Measurements from ENCODE around the gene CNTN4.
"Not testable (repeated sequence)": the region's sequence is repeated elsewhere in the genome, so short reads cannot be mapped to it uniquely, and the experiment has no call there.

CNTN4 gene

DNA sequence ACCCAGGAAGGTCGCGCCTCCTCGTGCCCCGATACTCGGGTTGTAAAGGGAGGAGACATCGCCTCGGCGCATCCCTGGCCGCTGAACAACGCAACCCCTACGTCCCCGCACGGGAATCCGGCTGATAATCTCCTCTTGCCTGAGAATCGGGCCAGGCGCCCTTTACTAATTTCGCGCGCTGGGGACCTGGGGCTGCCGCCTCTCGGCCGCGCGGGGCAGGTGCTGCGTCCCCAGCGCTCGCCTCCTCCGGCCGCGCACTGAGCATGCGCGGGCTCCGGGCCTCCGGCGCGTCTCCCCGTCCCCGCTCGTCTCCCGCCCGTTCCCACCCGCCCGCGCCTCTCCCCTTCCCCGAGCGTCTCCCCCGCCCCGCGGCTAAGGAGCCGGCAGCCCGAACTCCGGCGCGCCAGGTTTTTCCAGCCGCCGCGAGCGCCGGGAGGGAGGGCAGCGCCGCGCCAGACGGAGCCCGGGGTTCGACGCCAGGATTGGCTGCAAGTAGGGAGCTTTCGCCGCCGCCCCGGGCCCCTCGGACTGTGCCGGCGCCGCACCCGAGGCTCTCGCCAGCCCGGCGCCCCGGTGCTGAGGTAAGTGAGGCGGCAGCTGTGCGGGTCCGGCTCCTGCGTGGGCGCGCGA lies at the start of gene CNTN4:
CNTN4 (plus strand) TSS at position 469 of the 630 bp plus-strand sequence.
- no peak for DNase-seq

DNA sequence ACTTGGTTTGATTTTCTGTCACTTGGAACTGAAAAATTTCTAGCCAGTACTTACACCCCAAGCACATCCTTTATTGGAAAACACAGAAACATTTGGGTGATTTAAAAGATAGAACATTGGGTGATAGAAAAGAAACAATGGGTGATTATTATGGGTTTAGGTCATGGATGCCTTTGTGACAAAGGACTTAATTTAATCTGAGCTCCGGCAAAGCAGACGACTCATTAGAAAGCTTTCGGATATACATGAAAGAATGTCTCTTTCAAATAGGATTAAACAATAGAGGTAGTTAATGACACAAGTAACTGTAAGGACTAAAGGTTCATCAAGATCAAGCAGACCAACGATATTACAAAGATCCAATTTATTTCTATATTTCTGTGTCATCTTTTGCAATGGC lies 37.3 kb upstream of the CNTN4 start:
- no peak for DNase-seq

DNA sequence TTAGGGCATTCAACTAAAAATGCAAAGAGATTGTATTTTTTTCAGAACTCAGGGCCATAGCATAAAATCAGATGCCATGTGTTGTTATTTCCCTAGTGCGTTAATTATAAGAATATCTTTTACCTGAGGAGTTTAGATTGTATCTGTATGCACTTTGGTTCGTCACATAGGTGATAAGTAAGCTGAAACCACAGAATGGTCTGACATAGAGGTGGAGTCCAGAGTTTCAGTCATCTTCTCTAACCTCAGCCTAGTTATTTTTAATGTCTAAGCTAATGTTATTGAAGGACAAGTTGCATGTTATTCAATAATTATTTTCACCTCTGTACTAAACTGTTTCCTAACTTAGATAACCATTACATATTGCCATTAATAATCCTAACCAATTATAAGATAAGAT lies 27.1 kb upstream of the CNTN4 start:
- DNase-seq = no peak

DNA sequence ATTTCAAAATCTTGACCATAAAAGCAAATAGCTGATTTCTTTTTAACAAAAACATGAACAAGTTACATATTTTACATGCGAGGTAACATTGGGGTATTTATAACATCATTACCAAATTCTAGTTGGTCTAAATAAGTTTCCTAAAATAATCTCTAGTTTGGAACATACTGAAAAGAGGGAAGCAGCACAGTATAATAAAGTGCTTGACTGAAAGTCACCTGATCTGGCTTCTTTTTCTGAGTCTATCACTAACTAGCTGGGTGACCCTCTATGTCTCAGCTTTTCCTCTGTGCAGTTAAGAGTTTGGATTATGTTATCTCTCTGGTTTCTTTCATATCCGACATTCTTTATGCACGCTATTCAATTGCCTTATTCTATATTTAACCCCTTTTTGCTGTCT lies 19.8 kb upstream of the CNTN4 start:
- DNase-seq = no peak

DNA sequence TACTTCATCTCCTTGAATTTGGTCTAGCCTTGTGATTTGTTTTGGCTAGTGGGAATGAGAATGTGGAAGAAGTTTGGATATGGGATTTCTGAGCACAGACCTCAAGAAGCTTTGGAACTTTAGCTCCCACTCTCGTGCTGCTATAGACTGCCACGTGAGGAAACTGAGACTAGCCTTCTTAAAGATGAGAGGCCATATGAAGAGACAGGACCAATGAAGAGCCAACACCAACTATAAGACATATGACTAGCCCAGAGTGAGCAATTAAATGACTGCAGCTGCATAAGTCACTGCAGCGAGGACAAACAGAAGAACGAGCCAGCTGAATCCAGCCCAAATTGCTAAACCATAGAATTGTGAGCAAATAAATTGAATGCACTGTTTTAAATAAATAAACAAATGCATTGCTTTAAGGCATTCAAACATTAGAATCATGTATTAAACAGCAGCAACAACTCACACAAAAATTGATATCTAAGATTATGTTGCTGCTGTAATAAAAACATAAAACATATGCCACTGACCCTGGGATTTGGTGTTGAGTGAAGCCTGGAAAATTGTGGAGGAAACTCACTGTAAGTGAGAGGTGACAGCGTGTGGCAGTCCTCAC lies 15.7 kb upstream of the CNTN4 start:
- no peak for DNase-seq

DNA sequence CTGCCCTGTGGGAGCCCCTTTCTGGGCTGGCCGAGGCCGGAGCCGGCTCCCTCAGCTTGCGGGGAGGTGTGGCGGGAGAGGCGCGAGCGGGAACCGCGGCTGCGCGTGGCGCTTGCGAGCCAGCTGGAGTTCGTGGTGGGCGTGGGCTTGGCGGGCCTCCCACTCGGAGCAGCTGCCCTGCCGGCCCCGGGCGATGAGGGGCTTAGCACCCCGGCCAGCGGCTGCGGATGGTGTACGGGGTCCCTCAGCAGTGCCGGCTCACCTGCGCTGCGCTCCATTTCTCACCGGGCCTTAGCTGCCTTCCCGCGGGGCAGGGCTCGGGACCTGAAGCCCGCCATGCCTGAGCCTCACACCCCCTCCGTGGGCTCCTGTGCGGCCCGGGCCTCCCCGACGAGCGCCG lies 15.1 kb upstream of the CNTN4 start:
- not testable (repeated sequence) for DNase-seq

DNA sequence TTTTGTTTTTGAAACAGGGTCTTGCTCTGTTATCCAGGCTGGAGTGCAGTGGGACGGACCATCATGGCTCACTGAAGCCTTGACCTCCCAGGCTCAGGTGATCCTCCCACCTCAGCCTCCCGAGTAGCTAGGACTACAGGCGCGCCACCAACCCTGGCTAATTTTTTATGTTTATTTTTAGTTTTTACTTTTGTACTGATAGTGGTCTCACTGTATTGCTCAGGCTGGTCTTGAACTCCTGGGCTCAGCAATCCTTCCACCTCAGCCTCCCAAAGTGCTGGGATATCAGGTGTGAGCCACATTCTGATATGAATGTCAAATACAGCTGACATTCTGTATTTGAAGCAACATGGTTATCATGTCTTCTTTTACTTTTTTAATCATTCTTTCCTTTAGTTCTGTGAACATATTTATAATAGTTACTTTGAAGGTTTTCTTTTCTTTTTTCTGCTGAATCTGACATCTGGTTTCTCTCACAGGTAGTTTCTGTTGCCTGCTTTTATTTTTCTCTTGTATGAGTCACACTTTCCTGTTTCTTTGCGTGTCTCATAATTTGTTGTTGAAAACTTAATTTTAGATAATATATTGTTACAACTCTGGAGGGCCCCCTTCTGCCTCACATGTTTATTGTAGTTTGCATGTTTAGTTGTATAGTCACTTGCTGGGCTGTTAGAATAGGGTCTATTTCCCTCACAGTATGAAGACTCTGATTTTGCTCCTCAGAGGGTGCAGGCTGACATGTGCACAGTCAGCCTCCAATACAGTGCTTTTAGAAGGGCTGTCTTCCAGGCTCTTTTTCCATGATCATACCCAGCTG lies 8.4 kb upstream of the CNTN4 start:
- DNase-seq = no peak

DNA sequence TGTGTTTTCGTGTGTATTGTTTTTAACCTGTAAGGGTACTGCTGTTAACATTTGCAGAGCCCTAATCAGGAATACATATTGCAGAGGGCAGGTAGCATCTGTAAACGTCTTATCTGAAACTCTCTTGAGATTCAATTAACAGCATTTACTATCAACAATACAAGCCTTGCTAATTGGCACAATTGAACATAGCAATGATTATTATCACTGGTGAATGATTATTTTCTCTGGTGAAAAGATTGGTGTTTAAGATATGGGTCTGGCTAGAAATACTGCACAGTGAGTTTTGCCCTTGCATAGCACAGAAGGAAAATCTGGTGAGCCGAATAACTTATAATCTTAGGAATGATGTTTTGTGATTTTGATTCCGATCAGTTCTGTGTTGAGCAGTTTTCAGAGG lies 5.9 kb upstream of the CNTN4 start:
- no peak for DNase-seq

DNA sequence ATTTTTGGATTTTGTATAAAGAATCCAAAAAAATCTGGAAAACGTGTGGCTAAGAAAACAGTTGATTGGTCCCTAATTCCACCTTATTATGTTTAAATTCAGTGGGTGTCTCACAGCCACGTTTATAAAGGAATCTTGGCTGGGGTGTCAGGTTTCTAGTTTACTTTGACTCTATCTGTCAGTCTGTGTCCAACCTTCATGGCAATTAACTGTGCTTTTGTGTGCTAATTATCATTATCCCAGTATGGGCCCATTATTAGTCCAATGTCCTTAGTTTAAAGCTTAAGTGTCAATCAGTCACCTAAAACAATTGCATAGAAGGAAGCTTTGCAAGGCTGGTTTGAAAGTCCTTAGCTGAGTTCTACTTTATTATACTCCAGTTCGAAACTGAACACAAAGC lies 3.7 kb upstream of the CNTN4 start:
- DNase-seq = no peak

DNA sequence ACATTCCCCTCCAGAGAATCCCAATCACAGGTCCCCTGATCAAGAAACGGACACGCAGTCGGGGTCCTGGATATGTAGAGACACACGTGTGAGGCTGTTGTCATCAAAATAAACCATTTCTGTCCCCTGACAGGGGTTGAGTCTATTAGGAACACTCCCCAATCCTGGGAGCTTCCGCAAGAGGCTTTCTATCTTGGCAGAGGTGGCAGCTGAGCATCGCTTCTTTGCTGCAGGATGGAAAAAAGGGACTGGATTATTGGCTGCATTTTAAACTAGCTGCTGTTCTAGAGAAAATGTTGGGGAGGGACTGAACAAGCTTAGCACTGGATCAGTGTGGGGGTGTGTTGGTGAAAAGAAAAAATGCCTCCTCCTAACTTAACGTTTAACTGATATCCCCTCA lies 2.5 kb upstream of the CNTN4 start:
- DNase-seq = no peak

DNA sequence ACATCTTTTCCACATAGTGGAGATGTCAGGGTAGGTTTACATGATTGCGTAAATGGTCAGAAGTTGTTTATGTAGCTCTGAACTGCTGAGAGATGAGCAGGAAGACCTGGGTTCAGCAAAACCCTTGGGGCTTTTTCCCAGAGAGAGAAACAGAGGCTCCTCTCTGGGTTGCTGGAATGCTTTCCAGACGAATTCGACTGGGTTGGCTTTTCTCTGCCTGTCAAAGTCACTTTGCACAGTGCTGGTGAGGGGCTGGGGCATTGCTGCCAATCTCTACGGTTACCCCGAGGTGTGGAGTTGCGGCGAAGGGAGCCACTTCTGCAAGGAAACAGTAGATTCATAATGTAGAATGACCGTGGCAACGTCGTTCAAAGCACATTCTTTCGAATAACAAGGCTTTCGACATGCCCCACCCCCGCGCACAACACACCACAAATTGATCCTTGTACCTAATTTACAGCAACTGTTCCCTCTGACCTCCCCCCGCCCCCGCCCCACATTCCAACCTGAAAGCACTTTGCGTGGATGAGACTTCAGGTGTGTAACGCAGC lies 950 bp upstream of the CNTN4 start:
- DNase-seq = no peak

DNA sequence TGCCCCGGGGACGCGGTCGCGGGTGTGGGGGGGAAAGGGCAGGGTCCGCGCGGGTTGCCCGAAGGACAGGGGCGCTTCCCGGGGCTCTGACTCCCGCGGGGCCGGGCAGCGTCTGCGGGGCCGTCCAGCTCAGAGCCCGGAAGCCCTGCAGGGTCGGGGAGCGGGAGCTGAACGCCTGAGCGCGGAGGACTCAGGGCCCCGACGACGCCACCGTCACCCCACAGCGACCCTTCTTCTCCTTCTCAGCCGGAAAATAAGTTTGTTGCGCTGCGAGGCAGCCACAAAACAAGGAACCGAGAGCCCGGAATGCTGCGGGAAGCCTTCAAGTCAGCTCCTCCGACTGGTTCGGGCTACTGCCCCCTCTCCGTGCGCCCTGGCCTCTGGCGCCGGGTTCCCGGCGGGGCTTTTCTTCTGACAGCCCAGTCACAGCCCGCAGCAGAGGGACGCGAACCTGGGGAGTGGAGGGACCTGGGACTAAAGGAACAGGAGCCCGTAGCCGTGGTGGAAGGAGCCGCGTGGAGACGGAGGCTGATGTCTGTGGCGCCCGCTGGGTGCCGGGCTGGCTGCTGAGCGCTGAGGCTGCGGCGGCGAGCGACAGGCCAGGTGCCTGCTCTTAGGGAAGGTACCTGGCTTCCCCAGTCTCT lies 484 bp downstream of the CNTN4 start:
- no peak for DNase-seq

DNA sequence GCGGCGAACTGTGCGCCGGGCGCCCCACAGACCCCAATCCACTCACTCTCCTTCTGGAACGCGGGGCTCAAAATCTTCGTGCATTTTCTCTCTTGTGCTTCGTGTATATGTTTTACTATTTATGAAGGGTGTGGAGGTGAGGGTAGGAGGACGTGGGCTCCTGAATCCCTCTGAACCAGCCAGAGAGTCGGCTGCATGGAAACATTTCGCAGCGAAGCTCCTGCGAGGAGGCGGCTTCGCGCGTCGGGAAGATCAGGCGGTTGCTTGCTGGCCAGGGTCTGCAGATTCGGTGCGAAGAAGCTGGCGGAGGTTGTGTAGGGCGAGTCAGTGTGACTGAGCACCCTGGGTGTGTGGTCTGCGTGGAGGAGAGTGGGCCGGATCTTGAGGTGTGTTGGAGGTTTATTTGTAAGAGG lies 1.1 kb downstream of the CNTN4 start:
- DNase-seq = no peak

DNA sequence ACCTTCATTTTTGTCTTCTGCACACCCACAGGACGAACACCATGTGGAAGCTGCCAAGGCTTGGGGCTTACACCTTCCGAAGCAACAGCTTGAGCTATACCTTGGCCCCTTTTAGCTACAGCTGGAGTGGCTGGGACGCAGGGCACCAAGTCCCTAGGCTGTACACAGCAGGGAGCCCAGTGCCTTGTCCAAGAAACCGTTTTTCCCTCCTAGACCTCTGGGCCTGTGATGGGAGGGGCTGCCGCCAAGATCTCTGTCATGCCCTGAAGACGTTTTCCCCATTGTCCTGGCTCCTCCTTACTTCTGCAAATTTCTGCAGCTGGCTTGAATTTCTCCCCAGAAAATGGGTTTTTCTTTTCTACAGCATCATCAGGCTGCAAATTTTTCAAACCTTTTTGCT lies 7.8 kb downstream of the CNTN4 start:
- no peak for DNase-seq

DNA sequence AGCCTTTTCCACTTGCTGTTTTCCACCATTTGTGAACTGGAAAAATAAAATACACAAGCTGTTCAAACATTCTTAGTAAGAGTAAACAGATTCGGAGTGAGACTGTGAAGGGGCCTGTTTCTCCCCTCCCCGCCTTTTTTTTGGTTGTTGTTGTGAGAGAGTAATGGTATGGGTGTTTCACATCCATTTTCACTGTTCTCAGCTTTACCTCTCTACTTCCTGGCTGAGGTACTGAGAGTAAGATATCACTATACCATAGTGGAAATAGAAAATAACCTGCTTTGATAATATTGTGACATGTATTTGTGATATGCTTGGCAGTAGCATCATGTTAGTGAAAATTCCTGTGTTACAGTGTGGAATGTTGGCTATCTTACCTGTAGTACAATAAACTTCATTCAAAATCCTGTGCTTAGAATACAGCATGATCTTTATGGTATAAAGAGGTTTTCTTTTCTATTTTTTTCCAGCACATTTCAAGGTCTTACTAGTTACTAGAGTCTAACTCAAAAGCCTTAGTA lies 12.0 kb downstream of the CNTN4 start:
- no peak for DNase-seq

DNA sequence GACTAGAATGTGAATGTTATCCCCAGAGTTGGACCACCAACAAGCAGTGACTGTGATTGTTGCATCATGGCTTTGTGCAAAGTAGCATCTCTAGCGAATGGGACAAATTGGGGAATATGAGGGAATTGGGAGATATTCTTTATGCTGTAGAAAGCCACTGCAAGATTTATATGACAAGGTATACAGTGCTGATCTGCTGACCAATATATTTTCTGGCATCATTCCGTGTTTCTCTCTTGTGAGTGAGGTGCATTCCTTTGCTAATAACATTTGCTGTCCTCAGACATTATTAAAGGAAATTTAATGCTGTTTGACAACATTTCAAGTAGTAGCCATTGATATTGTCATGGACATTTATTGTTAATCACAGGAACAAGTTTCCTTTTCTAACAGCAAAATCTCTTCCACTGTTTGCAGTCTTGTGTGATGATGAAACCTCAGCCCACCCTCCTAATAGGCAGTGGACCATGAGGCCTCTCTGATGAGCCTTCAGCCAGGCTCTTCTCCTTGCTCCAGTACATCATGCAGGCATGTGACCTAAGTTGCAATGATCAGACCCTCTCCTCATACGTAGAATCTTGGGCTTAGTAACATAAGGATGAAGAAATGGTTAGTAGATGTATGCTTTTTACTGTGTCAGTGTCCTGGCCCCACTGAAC lies 16.1 kb downstream of the CNTN4 start:
- no peak for DNase-seq

DNA sequence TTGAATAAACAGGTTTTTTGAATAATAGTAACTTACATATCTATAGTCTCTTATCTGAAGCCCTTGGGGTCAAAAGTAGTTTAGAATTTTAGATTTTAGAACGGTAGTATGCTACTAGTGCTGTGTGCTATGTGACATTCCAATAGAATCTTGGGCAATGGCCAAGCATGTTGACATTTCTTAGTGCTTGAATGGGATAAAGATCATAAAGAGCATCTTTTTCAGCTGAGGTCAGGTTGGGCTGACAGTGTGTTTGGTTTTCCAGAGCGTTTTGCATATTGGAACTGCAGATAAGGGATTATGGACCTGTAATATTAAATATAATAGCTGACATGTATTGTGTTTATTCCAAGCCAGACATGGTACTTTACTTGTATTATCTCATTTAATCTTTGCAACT lies 32.1 kb downstream of the CNTN4 start:
- no peak for DNase-seq

DNA sequence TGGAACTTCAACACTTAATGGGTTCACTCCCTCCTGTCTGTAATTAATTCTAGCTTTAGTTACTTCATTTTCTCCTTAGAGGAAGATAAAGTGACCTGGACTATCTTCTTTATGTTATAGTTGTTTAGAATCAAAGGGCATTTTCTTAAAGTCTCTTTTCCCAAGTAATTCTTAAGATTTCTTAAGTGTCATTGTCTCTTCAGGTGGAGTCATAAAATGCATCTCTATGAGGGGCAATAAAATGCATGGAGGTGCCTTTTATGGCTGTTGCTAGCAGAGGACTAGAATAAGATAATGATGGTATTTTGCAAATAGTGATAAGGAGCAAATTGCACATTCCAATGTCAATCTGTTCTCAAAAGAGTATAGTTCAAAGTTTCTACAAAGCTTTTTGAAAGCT lies 34.5 kb downstream of the CNTN4 start:
- DNase-seq = no peak

DNA sequence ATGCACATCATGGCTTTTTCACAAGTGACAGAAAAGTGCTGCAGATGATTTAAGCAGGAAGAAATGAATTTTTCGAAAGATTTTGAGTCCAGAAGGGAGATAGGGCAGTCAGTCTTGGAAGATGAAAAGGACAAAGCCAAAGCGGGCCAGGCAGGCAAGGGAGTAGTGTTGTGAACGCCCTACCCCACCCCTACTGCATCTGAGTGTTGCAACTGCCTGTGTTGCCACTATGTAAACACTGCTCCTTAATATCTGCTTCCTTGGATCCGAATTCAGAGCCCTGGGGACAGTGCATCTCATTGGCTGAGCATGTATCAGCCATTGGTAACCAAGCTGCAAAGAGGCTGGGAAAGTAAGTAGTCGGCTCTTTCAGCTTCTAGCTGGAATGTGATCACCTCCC lies 39.0 kb downstream of the CNTN4 start:
- DNase-seq = no peak

DNA sequence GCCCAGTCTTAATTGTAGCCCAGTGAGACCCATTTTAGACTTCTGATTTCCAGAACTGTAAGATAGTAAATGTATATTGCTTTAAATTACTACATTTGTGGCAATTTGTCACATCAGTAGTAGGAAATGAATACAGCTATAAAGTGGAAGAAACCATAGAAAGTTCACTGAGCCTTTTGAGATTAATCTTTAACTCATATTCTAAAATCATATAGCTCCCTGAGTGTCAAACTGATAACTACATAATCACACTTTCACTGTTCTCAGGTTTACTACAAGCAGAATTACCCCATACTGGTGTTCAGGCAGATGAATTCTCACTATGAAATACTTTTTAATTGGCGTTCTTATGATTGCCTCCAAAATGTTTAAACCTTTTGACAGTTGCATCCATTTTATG lies 42.8 kb downstream of the CNTN4 start:
- no peak for DNase-seq

DNA sequence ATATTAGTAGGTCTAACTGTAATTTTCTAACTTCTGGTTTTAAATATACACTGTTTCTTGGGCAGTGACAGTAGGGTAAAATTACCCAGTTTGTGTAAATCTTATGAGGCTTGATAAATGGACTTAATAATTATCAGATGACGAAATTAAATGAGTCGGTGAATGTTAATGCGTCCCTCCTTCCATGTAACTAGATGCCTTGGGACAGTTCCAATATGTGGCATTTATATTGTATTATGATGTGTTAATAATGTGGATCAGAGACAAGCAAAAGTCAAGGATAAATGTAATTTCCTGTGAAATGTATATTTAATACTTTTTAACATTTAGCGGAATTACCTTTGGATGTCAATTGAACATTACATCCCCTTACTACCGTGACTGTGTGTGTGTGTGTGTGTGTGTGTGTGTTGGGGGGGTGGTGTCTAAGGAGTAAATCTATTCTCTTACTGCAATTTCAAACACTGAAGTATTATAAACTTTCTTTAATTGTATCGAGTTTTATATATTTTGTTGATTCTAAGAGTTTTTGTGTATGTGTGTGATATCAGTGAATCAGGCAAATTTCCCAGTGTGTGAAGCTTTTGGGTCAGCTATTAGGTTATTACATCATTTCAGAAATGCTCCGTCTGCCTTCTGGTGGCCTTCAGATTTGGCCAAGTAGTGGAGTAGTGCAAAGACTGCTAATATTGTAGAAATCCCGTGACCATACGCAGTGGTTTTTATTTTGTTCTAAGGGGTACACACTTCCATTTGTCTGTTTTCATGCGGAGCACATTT lies 50.1 kb downstream of the CNTN4 start:
- no peak for DNase-seq

DNA sequence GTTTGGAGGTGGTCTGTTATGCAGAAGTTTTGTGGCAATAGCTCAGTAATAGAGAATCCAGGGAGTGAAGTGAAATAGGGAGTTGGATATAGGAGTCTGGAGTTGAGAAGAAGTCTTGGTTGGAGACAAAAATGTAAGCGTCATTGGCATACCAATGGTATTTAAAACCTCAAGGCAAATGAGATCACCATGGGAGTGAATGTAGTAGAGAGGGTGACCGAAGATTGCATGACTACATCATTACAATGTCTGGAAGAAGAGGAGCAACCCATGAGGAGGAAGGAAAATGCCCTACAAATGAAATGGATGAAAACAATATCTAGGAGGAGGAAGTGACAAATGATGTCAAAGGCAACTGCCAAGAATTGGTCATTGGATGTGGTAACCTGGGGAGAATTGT lies 54.4 kb downstream of the CNTN4 start:
- no peak for DNase-seq

Measured in NCI-H446 (cell line).